ENCODE results near the gene MAGEL2. TPM values are rescaled to one million over a fixed set of nuclear protein-coding genes. Genes with fewer than 3 reads are reported as not detected.

Gene MAGEL2
- total RNA-seq, 1 donor from 2014 or later = 2.6 TPM

DNA sequence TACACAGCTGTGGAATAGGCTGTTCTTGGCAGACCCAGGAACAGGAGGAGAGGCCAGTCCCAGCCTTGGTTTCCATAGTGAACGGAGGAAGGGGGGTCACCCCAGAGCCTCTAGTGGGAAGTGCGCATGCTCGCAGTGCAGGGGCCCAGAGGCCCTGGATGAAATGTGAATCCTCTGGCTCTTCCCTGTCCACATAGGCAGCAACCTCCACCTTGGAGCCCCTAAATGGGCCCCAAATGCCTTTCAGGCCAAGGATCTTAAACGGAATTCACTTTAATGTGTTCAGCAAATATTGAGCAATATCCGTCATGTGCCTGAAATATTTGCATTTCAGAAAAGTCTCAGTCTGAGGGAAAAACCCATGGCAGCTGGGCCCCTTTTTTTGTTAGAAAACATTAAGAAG lies 42.8 kb upstream of the MAGEL2 start:
- Histone ChIP-seq H3K4me1 (peaks cover 10% of the 10 kb centered on the region), H3K79me2 (ENCODE audit: low read depth) (peaks cover 7% of the 10 kb centered on the region), H3K36me3 (no peaks in the 10 kb centered on the region), H3K9me3 (ENCODE audit: low read depth) (no peaks in the 10 kb centered on the region), H4K20me1 (ENCODE audit: low read depth) (peaks cover 6% of the 10 kb centered on the region), H3K4me3 (no peak overlapping the region), H3K4me2 (peak overlapping the region; percentile 47), H3K9ac (no peak overlapping the region), H3F3A (ENCODE audit: low read depth) (no peaks in the 10 kb centered on the region), H3K27ac (no peak overlapping the region), H3K27me3 (no peaks in the 10 kb centered on the region), H2AFZ (replicated peaks) (peak overlapping the region; percentile 72)
- TF ChIP-seq EZH2 (IDR thresholded peaks at IDR 0.05) (no peak), EZH2phosphoT487 (IDR thresholded peaks at IDR 0.05) (no peak), CTCF (IDR thresholded peaks at IDR 0.05) (no peak)
- Mint-ChIP-seq H3K27me3 (ENCODE audit: insufficient read depth, low read depth) (peaks cover 8% of the 10 kb centered on the region), H3K4me3 (peak overlapping the region; percentile 10), H3K4me1 (peaks cover 35% of the 10 kb centered on the region), H3K27ac (peak overlapping the region; percentile 78), H3K36me3 (no peaks in the 10 kb centered on the region), H3K9me3 (peaks cover 23% of the 10 kb centered on the region)
- peak; percentile 83 for DNase-seq (ENCODE audit: low spot score)

GRCh38 chr15:23690015-23690414 lies 42.3 kb upstream of the MAGEL2 start:
- Histone ChIP-seq H3K9ac (no peak overlapping the region), H3F3A (ENCODE audit: low read depth) (no peaks in the 10 kb centered on the region), H3K79me2 (ENCODE audit: low read depth) (peaks cover 9% of the 10 kb centered on the region), H3K36me3 (no peaks in the 10 kb centered on the region), H3K4me2 (peak overlapping the region; percentile 47), H3K27me3 (no peaks in the 10 kb centered on the region), H3K4me3 (no peak overlapping the region), H4K20me1 (ENCODE audit: low read depth) (peaks cover 6% of the 10 kb centered on the region), H2AFZ (replicated peaks) (no peak overlapping the region), H3K27ac (no peak overlapping the region), H3K9me3 (ENCODE audit: low read depth) (no peaks in the 10 kb centered on the region), H3K4me1 (peaks cover 10% of the 10 kb centered on the region)
- peaks cover 20% of the 10 kb centered on the region for H3K9me3 Mint-ChIP-seq
- H3K27me3 Mint-ChIP-seq (ENCODE audit: insufficient read depth, low read depth) = peaks cover 8% of the 10 kb centered on the region
- TF ChIP-seq EZH2 (IDR thresholded peaks at IDR 0.05) (no peak), CTCF (IDR thresholded peaks at IDR 0.05) (no peak), EZH2phosphoT487 (IDR thresholded peaks at IDR 0.05) (no peak)
- no peak for DNase-seq (ENCODE audit: low spot score)
- H3K4me1 Mint-ChIP-seq = peaks cover 35% of the 10 kb centered on the region
- H3K27ac Mint-ChIP-seq = peak overlapping the region; percentile 77
- H3K4me3 Mint-ChIP-seq = peak overlapping the region; percentile 10
- H3K36me3 Mint-ChIP-seq = no peaks in the 10 kb centered on the region

DNA sequence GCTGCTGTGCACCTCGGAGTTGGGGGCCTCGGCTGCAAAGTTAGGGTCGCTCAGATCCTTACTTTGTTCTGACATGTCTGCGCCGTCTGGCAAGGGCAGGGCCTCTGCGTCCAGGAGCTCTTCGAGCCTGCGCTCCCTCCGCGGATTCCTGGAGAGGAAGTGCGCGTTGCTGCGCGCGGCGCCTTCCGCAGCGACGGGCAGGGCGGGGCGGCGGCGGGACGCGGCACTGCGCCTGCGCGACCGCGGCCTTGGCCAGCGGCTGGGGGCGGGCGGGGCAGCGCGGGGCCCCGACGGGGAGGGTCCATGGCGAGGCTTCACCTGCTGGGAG lies 39.4 kb upstream of the MAGEL2 start, which contains the start of gene NDN:
Gene NDN, minus strand, starts transcription at position 163 of the 328 bp plus-strand sequence. Its CDS starts 88 bp downstream, at position 75.
- Mint-ChIP-seq H3K27ac (no peak within 1 kb of the TSS), H3K36me3 (no peaks in the 10 kb centered on the region), H3K9me3 (peaks cover 9% of the 10 kb centered on the region), H3K4me1 (peaks cover 35% of the 10 kb centered on the region), H3K27me3 (ENCODE audit: insufficient read depth, low read depth) (peaks cover 4% of the 10 kb centered on the region), H3K4me3 (peak within 1 kb of the TSS; percentile 81)
- no peaks in the 10 kb centered on the region for H3K36me3 ChIP-seq
- H3F3A ChIP-seq (ENCODE audit: low read depth) = no peaks in the 10 kb centered on the region
- H3K9ac ChIP-seq = no peak within 1 kb of the TSS
- H3K27ac ChIP-seq = no peak within 1 kb of the TSS
- TF ChIP-seq EZH2 (IDR thresholded peaks at IDR 0.05) = no peak
- peak; percentile 86 for DNase-seq (ENCODE audit: low spot score)
- peaks cover 9% of the 10 kb centered on the region for H3K79me2 ChIP-seq (ENCODE audit: low read depth)
- peaks cover 10% of the 10 kb centered on the region for H3K4me1 ChIP-seq
- H3K9me3 ChIP-seq (ENCODE audit: low read depth) = no peaks in the 10 kb centered on the region
- peak within 1 kb of the TSS; percentile 81 for H3K4me2 ChIP-seq
- H4K20me1 ChIP-seq (ENCODE audit: low read depth) = peaks cover 6% of the 10 kb centered on the region
- peak within 1 kb of the TSS; percentile 64 for H3K4me3 ChIP-seq
- H3K27me3 ChIP-seq = no peaks in the 10 kb centered on the region
- H2AFZ ChIP-seq (replicated peaks) = no peak within 1 kb of the TSS

GRCh38 chr15:23686466-23687142 lies 38.9 kb upstream of the MAGEL2 start:
- Mint-ChIP-seq H3K27me3 (ENCODE audit: insufficient read depth, low read depth) (peaks cover 4% of the 10 kb centered on the region), H3K36me3 (no peaks in the 10 kb centered on the region), H3K27ac (no peak overlapping the region), H3K9me3 (peaks cover 9% of the 10 kb centered on the region), H3K4me1 (peaks cover 34% of the 10 kb centered on the region), H3K4me3 (peak overlapping the region; percentile 81)
- DNase-seq (ENCODE audit: low spot score) = peak; percentile 51
- Histone ChIP-seq H3K27ac (no peak overlapping the region), H4K20me1 (ENCODE audit: low read depth) (peaks cover 6% of the 10 kb centered on the region), H3K36me3 (no peaks in the 10 kb centered on the region), H3K4me3 (peak overlapping the region; percentile 64), H3K79me2 (ENCODE audit: low read depth) (peaks cover 9% of the 10 kb centered on the region), H2AFZ (replicated peaks) (no peak overlapping the region), H3K4me2 (peak overlapping the region; percentile 81), H3K4me1 (peaks cover 10% of the 10 kb centered on the region), H3F3A (ENCODE audit: low read depth) (no peaks in the 10 kb centered on the region), H3K9ac (no peak overlapping the region), H3K9me3 (ENCODE audit: low read depth) (no peaks in the 10 kb centered on the region), H3K27me3 (no peaks in the 10 kb centered on the region)
- TF ChIP-seq EZH2 (IDR thresholded peaks at IDR 0.05) (no peak), EZH2phosphoT487 (IDR thresholded peaks at IDR 0.05) (no peak), CTCF (IDR thresholded peaks at IDR 0.05) (no peak)

All from neural progenitor cell (in vitro differentiated cells).